MM.1S (cell line): ENCODE measurements around the gene BRD3.

Source experiments
- CTCF ChIP-seq: fragments of 300-600 bp; sonication (generic); IDR thresholded peaks from 2 replicates; pipeline ENCODE4 v1.5.1; 2016; ENCODE audit warnings: antibody characterized with exemption, low read length, mixed read lengths
- EZH2 ChIP-seq: fragments of 300-600 bp; sonication (generic); optimal IDR thresholded peaks from 2 replicates; pipeline ENCODE3; 2017; ENCODE audit warnings: low read depth, mild to moderate bottlenecking, antibody characterized with exemption, low read length, mixed read lengths
- EZH2phosphoT487 ChIP-seq: fragments of 300-600 bp; sonication (generic); IDR thresholded peaks from 2 replicates; pipeline ENCODE4 v1.6.1; 2018; ENCODE audit warnings: antibody characterized with exemption, low read length

- TF ChIP-seq CTCF (no peak), EZH2 (no peak), EZH2phosphoT487 (no peak)
These were observed 20.7 kb downstream of the BRD3 start for GRCh38 chr9:134046894-134047681.
